ENCODE results near the gene ADCK1. TPM values are rescaled to one million over a fixed set of nuclear protein-coding genes. Genes with fewer than 3 reads are reported as not detected.

Gene ADCK1
- total and polyA plus RNA-seq, 4 donors, result 5.7 to 8.8 (median 7.0) TPM

- H3K9me3 ChIP-seq (ENCODE audit: control insufficient read depth in 4 of 4, insufficient read depth in 3 of 4, low read length in 3 of 4), result peaks cover 0 to 5% (median 0%) of the 10 kb centered on the region in 4 donors
- H3K9ac ChIP-seq (ENCODE audit: insufficient read depth in 1 of 2, low read length in 2 of 2), result no peak overlapping the region
- peaks cover 0 to 5% (median 1%) of the 10 kb centered on the region in 4 donors for H3K36me3 ChIP-seq (ENCODE audit: control insufficient read depth in 4 of 4, insufficient read depth in 4 of 4, low read length in 4 of 4)
- no peak for TF ChIP-seq CTCF (IDR thresholded peaks at IDR 0.05; ENCODE audit: control extremely low read depth, extremely low read depth)
- no peak overlapping the region for H3K4me3 ChIP-seq
- ATAC-seq (ENCODE audit: insufficient read depth, low FRiP score) (no peak), DNase-seq (no peak)
- peaks cover 0 to 1% (median 0%) of the 10 kb centered on the region in 5 donors for H3K4me1 ChIP-seq (ENCODE audit: control insufficient read depth in 5 of 5, insufficient read depth in 5 of 5, low read length in 5 of 5)
- peak overlapping the region in 1 of 2 donors; percentile 51 for H3K27ac ChIP-seq (ENCODE audit: low read depth in 1 of 2, low read length in 1 of 2)
- H3K27me3 ChIP-seq (ENCODE audit: control insufficient read depth in 3 of 3, insufficient read depth in 3 of 3, low read length in 2 of 3), result no peaks in the 10 kb centered on the region
- 90 to 94% methylated on average over 4 of the region's 4 CpGs for WGBS, 2 donors
These were observed 92.5 kb downstream of the ADCK1 start for GRCh38 chr14:77892381-77892871.

GRCh38 chr14:77892890-77893484 is 93.1 kb downstream of the ADCK1 start:
- Histone ChIP-seq H3K4me1 (ENCODE audit: control insufficient read depth in 5 of 5, insufficient read depth in 5 of 5, low read length in 5 of 5) (peaks cover 0 to 1% (median 0%) of the 10 kb centered on the region in 5 donors), H3K9me3 (ENCODE audit: control insufficient read depth in 4 of 4, insufficient read depth in 3 of 4, low read length in 3 of 4) (peaks cover 0 to 4% (median 0%) of the 10 kb centered on the region in 4 donors), H3K9ac (ENCODE audit: insufficient read depth in 1 of 2, low read length in 2 of 2) (no peak overlapping the region), H3K4me3 (no peak overlapping the region), H3K27ac (ENCODE audit: low read depth in 1 of 2, low read length in 1 of 2) (peak overlapping the region in 1 of 2 donors; percentile 46), H3K36me3 (ENCODE audit: control insufficient read depth in 4 of 4, insufficient read depth in 4 of 4, low read length in 4 of 4) (peaks cover 0 to 4% (median under 1%) of the 10 kb centered on the region in 4 donors), H3K27me3 (ENCODE audit: control insufficient read depth in 3 of 3, insufficient read depth in 3 of 3, low read length in 2 of 3) (no peaks in the 10 kb centered on the region)
- 97 to 98% methylated on average over 5 of the region's 5 CpGs for WGBS, 2 donors
- DNase-seq, result no peak
- ATAC-seq (ENCODE audit: insufficient read depth, low FRiP score), result no peak
- no peak for TF ChIP-seq CTCF (IDR thresholded peaks at IDR 0.05; ENCODE audit: control extremely low read depth, extremely low read depth)

- Histone ChIP-seq H3K4me3 (no peak overlapping the region), H3K9me3 (ENCODE audit: control insufficient read depth in 4 of 4, insufficient read depth in 3 of 4, low read length in 3 of 4) (no peaks in the 10 kb centered on the region), H3K4me1 (ENCODE audit: control insufficient read depth in 5 of 5, insufficient read depth in 5 of 5, low read length in 5 of 5) (peaks cover 0 to 1% (median 0%) of the 10 kb centered on the region in 5 donors), H3K27me3 (ENCODE audit: control insufficient read depth in 3 of 3, insufficient read depth in 3 of 3, low read length in 2 of 3) (no peaks in the 10 kb centered on the region), H3K36me3 (ENCODE audit: control insufficient read depth in 4 of 4, insufficient read depth in 4 of 4, low read length in 4 of 4) (no peaks in the 10 kb centered on the region), H3K27ac (ENCODE audit: low read depth in 1 of 2, low read length in 1 of 2) (no peak overlapping the region), H3K9ac (ENCODE audit: insufficient read depth in 1 of 2, low read length in 2 of 2) (no peak overlapping the region)
- DNase-seq (no peak), ATAC-seq (ENCODE audit: insufficient read depth, low FRiP score) (no peak)
- WGBS, 2 donors, result 82 to 91% methylated on average over 2 of the region's 2 CpGs
- no peak for TF ChIP-seq CTCF (IDR thresholded peaks at IDR 0.05; ENCODE audit: control extremely low read depth, extremely low read depth)
These were observed 97.5 kb downstream of the ADCK1 start for GRCh38 chr14:77897374-77897773.

Data from lung (tissue), 12 donors.